Measurements from ENCODE around the gene CDC42EP4. TPM values are rescaled to one million over a fixed set of nuclear protein-coding genes. Genes with fewer than 3 reads are reported as not detected.

Gene CDC42EP4
- total RNA-seq, 4 donors from 2014 or later = 93.3 to 121 (median 117) TPM

DNA sequence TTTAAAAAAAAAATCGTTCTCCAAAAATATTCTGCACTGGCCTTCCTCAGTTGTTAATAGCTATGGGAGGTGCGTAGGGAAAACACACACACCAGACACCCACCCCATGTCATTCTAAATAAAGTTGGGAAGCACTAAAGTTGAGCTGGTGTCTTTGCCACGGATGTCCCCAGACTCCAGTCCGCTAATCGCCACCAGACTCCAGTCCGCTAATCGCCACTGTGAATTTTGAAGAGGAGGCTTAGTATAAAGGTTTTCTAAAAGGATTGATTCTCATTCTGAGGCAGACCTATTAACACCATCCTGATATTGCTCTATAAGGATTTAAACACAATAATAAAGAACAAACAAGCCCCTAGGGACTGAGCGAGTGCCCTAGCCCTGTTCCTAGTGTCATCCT is 27.4 kb downstream of the CDC42EP4 start:
- TF ChIP-seq, protein P1, sequence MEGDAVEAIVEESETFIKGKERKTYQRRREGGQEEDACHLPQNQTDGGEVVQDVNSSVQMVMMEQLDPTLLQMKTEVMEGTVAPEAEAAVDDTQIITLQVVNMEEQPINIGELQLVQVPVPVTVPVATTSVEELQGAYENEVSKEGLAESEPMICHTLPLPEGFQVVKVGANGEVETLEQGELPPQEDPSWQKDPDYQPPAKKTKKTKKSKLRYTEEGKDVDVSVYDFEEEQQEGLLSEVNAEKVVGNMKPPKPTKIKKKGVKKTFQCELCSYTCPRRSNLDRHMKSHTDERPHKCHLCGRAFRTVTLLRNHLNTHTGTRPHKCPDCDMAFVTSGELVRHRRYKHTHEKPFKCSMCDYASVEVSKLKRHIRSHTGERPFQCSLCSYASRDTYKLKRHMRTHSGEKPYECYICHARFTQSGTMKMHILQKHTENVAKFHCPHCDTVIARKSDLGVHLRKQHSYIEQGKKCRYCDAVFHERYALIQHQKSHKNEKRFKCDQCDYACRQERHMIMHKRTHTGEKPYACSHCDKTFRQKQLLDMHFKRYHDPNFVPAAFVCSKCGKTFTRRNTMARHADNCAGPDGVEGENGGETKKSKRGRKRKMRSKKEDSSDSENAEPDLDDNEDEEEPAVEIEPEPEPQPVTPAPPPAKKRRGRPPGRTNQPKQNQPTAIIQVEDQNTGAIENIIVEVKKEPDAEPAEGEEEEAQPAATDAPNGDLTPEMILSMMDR (IDR thresholded peaks at IDR 0.05) = no peak
- no peak for TF ChIP-seq POLR2A (IDR thresholded peaks at IDR 0.05)
- TF ChIP-seq EP300 (IDR thresholded peaks at IDR 0.05) = no peak
- DNase-seq (ENCODE audit: low spot score in 2 of 2) = no peak
- 51 to 60% methylated on average over 8 of the region's 8 CpGs for WGBS, 2 donors
- Histone ChIP-seq H3K4me3 (no peak overlapping the region), H3K36me3 (peaks cover 0 to 42% (median 0%) of the 10 kb centered on the region in 3 donors), H3K9me3 (no peaks in the 10 kb centered on the region), H3K4me1 (peaks cover 0 to 93% (median 57%) of the 10 kb centered on the region in 4 donors), H3K27ac (peak overlapping the region; percentile 62 to 99 (median 85)), H3K27me3 (no peaks in the 10 kb centered on the region)

DNA sequence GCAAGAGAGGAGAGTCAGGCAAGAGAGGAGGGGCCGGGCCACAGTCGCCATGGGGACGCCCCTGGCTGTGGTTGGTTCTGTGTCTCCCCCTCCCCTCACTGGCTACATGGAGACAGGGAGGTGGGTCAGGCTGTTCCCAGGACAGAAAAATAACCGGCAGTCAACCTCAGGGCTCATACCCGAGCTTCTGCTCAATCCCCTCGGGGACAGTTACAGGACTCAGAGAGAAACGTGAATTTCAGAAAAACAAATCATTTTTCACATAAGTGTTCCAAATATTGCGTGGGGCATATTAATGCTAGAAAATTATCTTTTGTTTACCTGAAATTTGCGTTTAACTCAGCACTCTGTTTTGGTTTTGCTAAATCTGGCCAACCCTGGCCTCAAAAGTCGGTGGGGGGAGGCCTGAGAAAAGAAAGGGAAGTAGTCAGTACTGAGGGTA is 27.9 kb downstream of the CDC42EP4 start:
- Histone ChIP-seq H3K9me3 (no peaks in the 10 kb centered on the region), H3K4me1 (peaks cover 0 to 93% (median 56%) of the 10 kb centered on the region in 4 donors), H3K27ac (peak overlapping the region; percentile 57 to 99 (median 77)), H3K27me3 (no peaks in the 10 kb centered on the region), H3K4me3 (no peak overlapping the region), H3K36me3 (peaks cover 0 to 42% (median 0%) of the 10 kb centered on the region in 3 donors)
- TF ChIP-seq EP300 (IDR thresholded peaks at IDR 0.05) = peak in 1 of 2 donors; percentile 69
- no peak for TF ChIP-seq POLR2A (IDR thresholded peaks at IDR 0.05)
- TF ChIP-seq, protein P1 (IDR thresholded peaks at IDR 0.05) = peak in 1 of 5 experiments; percentile 8
- peak; percentile 64 to 76 for DNase-seq (ENCODE audit: low spot score in 2 of 2)
- 34 to 38% methylated on average over 10 of the region's 10 CpGs for WGBS, 2 donors

- no peak overlapping the region for H3K4me3 ChIP-seq
- WGBS, 2 donors = 76 to 90% methylated on average over 5 of the region's 5 CpGs
- DNase-seq (ENCODE audit: low spot score in 2 of 2) = no peak
- no peaks in the 10 kb centered on the region for H3K9me3 ChIP-seq
- H3K27ac ChIP-seq = peak overlapping the region; percentile 57 to 99 (median 77)
- H3K4me1 ChIP-seq = peaks cover 0 to 93% (median 58%) of the 10 kb centered on the region in 4 donors
- H3K36me3 ChIP-seq = peaks cover 0 to 42% (median 0%) of the 10 kb centered on the region in 3 donors
- no peaks in the 10 kb centered on the region for H3K27me3 ChIP-seq
- TF ChIP-seq POLR2A (IDR thresholded peaks at IDR 0.05) (no peak), EP300 (IDR thresholded peaks at IDR 0.05) (no peak)
- TF ChIP-seq, protein P1 (IDR thresholded peaks at IDR 0.05) = no peak
These were observed 28.6 kb downstream of the CDC42EP4 start for GRCh38 chr17:73283250-73283649.

DNA sequence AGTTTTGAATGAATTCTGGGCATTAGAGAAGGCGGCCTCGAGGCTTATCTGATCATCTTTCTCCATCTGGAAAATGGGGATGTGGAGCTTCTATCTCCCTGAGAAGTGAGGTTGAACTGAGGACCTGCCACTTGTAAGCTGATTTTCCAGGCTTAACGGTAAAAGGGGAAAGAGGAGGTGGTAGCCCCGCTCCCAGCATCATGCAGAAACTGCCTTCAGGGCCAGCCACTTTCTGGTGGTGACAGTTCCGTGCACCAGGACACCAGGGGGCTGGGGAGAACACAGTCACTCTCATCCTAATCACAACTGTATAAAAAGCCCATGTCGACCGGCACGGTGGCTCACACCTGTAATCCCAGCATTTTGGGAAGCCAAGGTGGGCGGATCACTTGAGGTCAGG is 29.2 kb downstream of the CDC42EP4 start:
- Histone ChIP-seq H3K4me3 (no peak overlapping the region), H3K27ac (peak overlapping the region in 2 of 4 donors; percentile 92 to 99), H3K36me3 (peaks cover 0 to 42% (median 0%) of the 10 kb centered on the region in 3 donors), H3K4me1 (peaks cover 0 to 93% (median 57%) of the 10 kb centered on the region in 4 donors), H3K9me3 (no peaks in the 10 kb centered on the region), H3K27me3 (no peaks in the 10 kb centered on the region)
- no peak for TF ChIP-seq EP300 (IDR thresholded peaks at IDR 0.05)
- TF ChIP-seq, protein P1 (IDR thresholded peaks at IDR 0.05) = no peak
- no peak for TF ChIP-seq POLR2A (IDR thresholded peaks at IDR 0.05)
- DNase-seq (ENCODE audit: low spot score in 2 of 2) = no peak
- WGBS, 2 donors = 91 to 93% methylated on average over 9 of the region's 9 CpGs

GRCh38 chr17:73281928-73282327 is 29.9 kb downstream of the CDC42EP4 start:
- H3K4me1 ChIP-seq = peaks cover 0 to 89% (median 54%) of the 10 kb centered on the region in 4 donors

More at GRCh38 chr17:73281928-73282327, 29.9 kb downstream of the CDC42EP4 start:
- peak overlapping the region in 2 of 4 donors; percentile 92 to 99 for H3K27ac ChIP-seq
- no peaks in the 10 kb centered on the region for H3K9me3 ChIP-seq
- TF ChIP-seq POLR2A (IDR thresholded peaks at IDR 0.05) (no peak), EP300 (IDR thresholded peaks at IDR 0.05) (no peak)
- TF ChIP-seq, protein P1 (IDR thresholded peaks at IDR 0.05) = no peak
- no peak for DNase-seq (ENCODE audit: low spot score in 2 of 2)
- no peak overlapping the region for H3K4me3 ChIP-seq
- 66 to 70% methylated on average over 7 of the region's 7 CpGs for WGBS, 2 donors
- peaks cover 0 to 42% (median 0%) of the 10 kb centered on the region in 3 donors for H3K36me3 ChIP-seq
- no peaks in the 10 kb centered on the region for H3K27me3 ChIP-seq

All from tibial nerve (tissue), 4 donors.